ENCODE measurements around the gene CYB5D1.

CYB5D1 gene

GRCh38 chr17:7845359-7846062 lies 12.3 kb upstream of the CYB5D1 start:
- no peak for DNase-seq

GRCh38 chr17:7846063-7846735 lies 11.6 kb upstream of the CYB5D1 start:
- DNase-seq, result no peak

DNA sequence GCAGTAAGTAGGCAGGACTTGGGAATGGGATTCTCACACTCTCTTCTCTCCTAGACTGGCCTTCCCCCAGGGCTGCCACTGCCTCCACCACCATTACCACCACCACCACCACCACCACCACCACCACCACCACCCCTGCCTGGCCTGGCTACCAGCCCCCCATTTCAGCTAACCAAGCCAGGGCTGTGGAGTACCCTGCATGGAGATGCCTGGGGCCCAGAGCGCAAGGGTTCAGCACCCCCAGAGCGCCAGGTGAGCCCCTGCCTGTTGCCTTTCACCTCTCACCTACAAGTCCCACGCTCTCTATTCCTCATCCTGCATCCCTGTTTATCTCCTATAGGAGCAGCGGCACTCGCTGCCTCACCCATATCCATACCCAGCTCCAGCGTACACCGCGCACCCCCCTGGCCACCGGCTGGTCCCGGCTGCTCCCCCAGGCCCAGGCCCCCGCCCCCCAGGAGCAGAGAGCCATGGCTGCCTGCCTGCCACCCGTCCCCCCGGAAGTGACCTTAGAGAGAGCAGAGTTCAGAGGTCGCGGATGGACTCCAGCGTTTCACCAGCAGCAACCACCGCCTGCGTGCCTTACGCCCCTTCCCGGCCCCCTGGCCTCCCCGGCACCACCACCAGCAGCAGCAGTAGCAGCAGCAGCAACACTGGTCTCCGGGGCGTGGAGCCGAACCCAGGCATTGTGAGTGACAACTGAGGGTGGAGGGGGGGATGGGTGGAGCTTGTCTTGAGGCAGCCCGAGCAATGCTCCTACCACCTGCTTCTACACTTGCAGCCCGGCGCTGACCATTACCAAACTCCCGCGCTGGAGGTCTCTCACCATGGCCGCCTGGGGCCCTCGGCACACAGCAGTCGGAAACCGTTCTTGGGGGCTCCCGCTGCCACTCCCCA lies 10.8 kb upstream of the CYB5D1 start:
- DNase-seq, result no peak

DNA sequence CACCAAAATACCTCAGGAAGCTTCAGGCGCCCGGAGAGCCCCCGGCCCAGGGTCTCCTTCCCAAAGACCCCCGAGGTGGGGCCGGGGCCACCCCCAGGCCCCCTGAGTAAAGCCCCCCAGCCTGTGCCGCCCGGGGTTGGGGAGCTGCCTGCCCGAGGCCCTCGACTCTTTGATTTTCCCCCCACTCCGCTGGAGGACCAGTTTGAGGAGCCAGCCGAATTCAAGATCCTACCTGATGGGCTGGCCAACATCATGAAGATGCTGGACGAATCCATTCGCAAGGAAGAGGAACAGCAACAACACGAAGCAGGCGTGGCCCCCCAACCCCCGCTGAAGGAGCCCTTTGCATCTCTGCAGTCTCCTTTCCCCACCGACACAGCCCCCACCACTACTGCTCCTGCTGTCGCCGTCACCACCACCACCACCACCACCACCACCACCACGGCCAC lies 9.6 kb upstream of the CYB5D1 start:
- no peak for DNase-seq

GRCh38 chr17:7848739-7849129 lies 9.1 kb upstream of the CYB5D1 start:
- no peak for DNase-seq

DNA sequence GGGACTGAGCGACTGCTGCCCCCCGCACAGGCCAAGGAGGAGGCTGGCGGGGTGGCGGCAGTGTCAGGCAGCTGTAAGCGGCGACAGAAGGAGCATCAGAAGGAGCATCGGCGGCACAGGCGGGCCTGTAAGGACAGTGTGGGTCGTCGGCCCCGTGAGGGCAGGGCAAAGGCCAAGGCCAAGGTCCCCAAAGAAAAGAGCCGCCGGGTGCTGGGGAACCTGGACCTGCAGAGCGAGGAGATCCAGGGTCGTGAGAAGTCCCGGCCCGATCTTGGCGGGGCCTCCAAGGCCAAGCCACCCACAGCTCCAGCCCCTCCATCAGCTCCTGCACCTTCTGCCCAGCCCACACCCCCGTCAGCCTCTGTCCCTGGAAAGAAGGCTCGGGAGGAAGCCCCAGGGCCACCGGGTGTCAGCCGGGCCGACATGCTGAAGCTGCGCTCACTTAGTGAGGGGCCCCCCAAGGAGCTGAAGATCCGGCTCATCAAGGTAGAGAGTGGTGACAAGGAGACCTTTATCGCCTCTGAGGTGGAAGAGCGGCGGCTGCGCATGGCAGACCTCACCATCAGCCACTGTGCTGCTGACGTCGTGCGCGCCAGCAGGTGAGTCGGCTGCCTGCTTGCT lies 8.6 kb upstream of the CYB5D1 start:
- no peak for DNase-seq

DNA sequence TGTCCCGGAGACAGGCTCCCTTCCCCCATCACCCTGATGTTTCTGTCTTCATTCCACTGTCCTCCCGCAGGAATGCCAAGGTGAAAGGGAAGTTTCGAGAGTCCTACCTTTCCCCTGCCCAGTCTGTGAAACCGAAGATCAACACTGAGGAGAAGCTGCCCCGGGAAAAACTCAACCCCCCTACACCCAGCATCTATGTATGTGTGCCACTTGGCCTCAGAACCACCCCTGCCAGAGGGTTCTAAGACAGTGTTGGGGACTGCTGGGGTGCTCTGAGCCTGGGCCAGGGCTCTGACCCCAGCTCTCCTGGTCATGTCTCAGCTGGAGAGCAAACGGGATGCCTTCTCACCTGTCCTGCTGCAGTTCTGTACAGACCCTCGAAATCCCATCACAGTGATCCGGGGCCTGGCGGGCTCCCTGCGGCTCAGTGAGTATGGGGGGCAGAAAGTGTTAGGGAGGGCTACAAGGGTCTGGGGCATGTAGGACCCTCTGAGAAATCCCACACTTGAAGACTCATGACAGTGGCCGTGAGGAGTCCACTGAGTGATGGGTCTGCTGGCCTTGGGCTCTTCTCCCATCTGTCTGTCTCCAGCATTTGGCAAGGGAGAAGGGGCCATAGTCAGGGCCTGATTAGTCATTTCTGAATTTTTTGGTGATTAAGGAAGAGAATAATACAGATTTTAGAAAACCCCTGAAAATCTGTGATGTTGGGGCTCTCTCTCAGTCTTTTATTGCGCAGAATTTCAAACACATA lies 7.9 kb upstream of the CYB5D1 start:
- no peak for DNase-seq

DNA sequence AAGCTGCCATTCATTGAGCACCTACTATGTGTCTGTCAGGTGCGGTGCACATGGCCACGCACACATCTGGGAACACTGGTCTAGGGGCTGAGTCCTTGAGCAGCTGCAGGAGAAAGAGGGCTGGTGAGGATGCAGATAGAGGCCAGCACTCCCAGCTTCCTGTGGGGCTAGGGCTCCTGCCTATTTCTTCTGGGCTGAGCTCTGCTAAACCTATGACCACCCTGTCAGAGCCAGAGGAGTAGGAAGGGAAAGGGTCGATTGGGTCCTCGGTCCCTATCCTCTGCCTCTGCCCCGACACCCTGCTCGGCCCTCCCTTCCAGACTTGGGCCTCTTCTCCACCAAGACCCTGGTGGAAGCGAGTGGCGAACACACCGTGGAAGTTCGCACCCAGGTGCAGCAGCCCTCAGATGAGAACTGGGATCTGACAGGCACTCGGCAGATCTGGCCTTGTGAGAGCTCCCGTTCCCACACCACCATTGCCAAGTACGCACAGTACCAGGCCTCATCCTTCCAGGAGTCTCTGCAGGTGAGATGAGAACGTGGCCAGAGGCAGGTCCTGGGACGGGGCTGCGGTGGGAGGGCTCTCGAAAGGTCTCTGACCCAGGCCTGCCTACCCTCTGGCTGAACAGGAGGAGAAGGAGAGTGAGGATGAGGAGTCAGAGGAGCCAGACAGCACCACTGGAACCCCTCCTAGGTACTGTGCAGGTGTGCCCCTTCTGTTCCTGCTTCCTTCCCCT lies 6.9 kb upstream of the CYB5D1 start:
- DNase-seq, result peak in 1 of 2 donors; percentile 11

DNA sequence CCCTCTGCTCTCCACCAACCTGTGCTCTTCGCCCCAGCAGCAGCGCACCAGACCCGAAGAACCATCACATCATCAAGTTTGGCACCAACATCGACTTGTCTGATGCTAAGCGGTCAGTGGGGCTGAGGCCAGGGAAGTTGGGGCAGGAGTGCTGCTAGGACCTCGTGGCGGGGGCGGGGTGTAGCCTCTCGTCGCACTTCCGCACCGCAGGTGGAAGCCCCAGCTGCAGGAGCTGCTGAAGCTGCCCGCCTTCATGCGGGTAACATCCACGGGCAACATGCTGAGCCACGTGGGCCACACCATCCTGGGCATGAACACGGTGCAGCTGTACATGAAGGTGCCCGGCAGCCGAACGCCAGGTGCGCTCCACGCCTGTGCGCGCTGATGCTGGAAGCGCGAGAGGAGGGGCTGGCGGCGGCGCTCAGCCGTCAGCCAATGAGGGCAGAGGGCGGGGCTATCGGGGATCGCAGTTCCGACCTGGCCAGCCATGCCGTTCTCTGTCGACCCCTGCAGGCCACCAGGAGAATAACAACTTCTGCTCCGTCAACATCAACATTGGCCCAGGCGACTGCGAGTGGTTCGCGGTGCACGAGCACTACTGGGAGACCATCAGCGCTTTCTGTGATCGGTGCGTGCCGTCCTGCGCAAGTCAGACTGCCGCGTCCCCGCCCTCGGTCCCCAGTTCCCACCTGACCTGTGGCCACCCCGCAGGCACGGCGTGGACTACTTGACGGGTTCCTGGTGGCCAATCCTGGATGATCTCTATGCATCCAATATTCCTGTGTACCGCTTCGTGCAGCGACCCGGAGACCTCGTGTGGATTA lies 6.2 kb upstream of the CYB5D1 start:
- peak; percentile 94 to 97 for DNase-seq

DNA sequence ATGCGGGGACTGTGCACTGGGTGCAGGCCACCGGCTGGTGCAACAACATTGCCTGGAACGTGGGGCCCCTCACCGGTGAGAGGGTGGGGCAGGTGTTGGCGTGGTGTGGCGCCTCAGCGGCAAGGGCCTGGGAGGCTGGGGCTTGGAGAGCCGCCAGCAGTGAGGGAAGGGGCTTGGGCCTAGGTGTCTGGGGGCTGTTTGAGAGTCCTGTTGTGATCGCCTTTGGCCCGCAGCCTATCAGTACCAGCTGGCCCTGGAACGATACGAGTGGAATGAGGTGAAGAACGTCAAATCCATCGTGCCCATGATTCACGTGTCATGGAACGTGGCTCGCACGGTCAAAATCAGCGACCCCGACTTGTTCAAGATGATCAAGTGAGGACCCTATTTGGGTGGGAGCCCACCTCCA lies 5.5 kb upstream of the CYB5D1 start:
- DNase-seq, result peak in 1 of 2 donors; percentile 24

- DNase-seq, result peak in 1 of 2 donors; percentile 19
Measured at GRCh38 chr17:7852919-7853690, 4.7 kb upstream of the CYB5D1 start.

GRCh38 chr17:7853691-7854038 lies 4.1 kb upstream of the CYB5D1 start:
- DNase-seq, result no peak

- peak in 1 of 2 donors; percentile 21 for DNase-seq
Measured at GRCh38 chr17:7854078-7854777, 3.6 kb upstream of the CYB5D1 start.

DNA sequence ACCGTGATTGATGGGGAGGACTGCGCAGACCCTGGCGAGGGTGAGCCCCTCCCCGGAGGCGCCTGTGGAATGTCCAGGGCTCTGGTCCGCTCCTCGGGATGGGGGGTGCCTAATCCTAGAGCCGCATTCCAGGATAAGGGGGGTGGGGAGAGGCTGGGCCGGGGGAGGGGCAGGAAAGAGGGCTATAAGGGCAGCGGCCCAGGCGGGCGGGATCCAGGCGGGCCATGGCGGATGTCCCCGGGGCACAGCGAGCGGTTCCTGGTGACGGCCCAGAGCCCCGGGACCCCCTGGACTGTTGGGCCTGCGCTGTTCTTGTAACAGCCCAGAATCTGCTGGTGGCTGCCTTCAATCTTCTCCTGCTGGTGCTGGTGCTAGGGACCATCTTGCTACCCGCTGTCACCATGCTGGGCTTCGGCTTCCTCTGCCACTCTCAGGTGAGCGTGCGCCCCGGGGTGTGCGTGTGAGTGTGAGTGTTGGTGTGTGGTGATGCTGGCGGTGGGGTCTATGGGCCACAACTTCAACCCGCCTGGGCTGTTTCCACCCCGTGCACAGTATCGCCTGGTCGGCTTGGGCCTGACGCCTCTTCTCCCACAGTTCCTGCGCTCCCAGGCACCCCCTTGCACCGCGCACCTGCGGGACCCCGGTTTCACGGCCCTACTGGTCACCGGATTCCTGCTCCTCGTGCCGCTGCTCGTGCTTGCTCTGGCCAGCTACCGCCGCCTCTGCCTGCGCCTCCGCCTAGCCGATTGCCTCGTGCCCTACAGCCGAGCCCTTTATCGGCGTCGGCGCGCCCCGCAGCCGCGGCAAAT lies 2.7 kb upstream of the CYB5D1 start, which contains the start of gene TMEM88:
Gene TMEM88 (plus strand): TSS at position 216 of the 809 bp plus-strand sequence. CDS start 9 bp downstream, at position 225.
- DNase-seq, result peak; percentile 20 to 34

GRCh38 chr17:7855660-7856010 lies 2.2 kb upstream of the CYB5D1 start:
- peak in 1 of 2 donors; percentile 21 for DNase-seq

- peak; percentile 41 to 44 for DNase-seq
Measured at GRCh38 chr17:7856011-7856810, 1.6 kb upstream of the CYB5D1 start.
